GM12801 (cell line): ENCODE results near the gene MYH14.

Experiments used
- CTCF ChIP-seq: IDR thresholded peaks from one replicate; pipeline ENCODE4 v1.5.1; 2011; ENCODE audit warnings: control low read depth; ENCODE audit not compliant: insufficient read length; ENCODE audit errors: extremely low read depth

The MYH14 gene

GRCh38 chr19:50266041-50266440 lies 62.6 kb downstream of the MYH14 start:
- TF ChIP-seq CTCF = no peak

- TF ChIP-seq CTCF = no peak
Observed at GRCh38 chr19:50266896-50267295, 63.5 kb downstream of the MYH14 start.

GRCh38 chr19:50268041-50268440 lies 64.6 kb downstream of the MYH14 start:
- TF ChIP-seq CTCF = no peak

- no peak for TF ChIP-seq CTCF
Observed at GRCh38 chr19:50268501-50268900, 65.1 kb downstream of the MYH14 start.

- no peak for TF ChIP-seq CTCF
Observed at GRCh38 chr19:50269653-50270052, 66.2 kb downstream of the MYH14 start.

- no peak for TF ChIP-seq CTCF
Observed at GRCh38 chr19:50272263-50272897, 69.0 kb downstream of the MYH14 start.

- TF ChIP-seq CTCF = no peak
Observed at GRCh38 chr19:50273821-50274220, 70.4 kb downstream of the MYH14 start.
